DND-41 (cell line): ENCODE data around the gene FGR.

Experiments
- EZH2 ChIP-seq: IDR thresholded peaks from 3 replicates; pipeline ENCODE4 v1.6.1; 2012; ENCODE audit warnings: borderline replicate concordance, low read depth, mild to moderate bottlenecking, moderate library complexity, low read length, inconsistent platforms; ENCODE audit not compliant: severe bottlenecking
- TF ChIP-seq, protein P1 (sequence below): IDR thresholded peaks from 2 replicates; pipeline ENCODE4 v1.5.1; 2012; ENCODE audit warnings: borderline replicate concordance, low read length, moderate library complexity, mild to moderate bottlenecking; ENCODE audit not compliant: poor library complexity, severe bottlenecking; ENCODE audit errors: extremely low read depth

DNA sequence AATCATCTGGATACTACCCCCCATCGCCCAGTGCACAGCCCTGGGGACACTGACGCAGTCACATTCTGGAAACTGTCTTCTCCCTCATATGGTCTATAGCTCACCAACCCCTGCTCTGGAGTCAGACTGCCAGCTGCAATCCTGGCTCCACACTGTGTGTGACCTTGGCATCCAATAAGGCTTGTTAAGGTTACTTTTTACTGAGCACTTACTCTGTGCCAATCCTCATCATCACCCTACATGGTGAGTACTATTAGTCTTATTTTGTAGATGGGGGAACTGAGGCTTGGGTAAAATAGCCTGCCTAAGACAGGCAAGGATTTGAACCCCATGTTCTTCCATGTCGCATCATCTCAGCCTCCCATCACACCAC is 65.9 kb downstream of the FGR start:
- TF ChIP-seq EZH2, result no peak
- TF ChIP-seq, protein P1, sequence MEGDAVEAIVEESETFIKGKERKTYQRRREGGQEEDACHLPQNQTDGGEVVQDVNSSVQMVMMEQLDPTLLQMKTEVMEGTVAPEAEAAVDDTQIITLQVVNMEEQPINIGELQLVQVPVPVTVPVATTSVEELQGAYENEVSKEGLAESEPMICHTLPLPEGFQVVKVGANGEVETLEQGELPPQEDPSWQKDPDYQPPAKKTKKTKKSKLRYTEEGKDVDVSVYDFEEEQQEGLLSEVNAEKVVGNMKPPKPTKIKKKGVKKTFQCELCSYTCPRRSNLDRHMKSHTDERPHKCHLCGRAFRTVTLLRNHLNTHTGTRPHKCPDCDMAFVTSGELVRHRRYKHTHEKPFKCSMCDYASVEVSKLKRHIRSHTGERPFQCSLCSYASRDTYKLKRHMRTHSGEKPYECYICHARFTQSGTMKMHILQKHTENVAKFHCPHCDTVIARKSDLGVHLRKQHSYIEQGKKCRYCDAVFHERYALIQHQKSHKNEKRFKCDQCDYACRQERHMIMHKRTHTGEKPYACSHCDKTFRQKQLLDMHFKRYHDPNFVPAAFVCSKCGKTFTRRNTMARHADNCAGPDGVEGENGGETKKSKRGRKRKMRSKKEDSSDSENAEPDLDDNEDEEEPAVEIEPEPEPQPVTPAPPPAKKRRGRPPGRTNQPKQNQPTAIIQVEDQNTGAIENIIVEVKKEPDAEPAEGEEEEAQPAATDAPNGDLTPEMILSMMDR, result no peak
